ENCODE results near the gene CA11. TPM values are rescaled to one million over a fixed set of nuclear protein-coding genes. Genes with fewer than 3 reads are reported as not detected.

The CA11 gene
- total RNA-seq, 1 donor from 2014 or later, result 7.9 TPM

Other genes starting within 250 kb of the CA11 start
- gene GRWD1, start 200.2 kb downstream of the CA11 start, total RNA-seq, result 20.4 TPM
- gene KCNJ14, start 190.6 kb downstream of the CA11 start, total RNA-seq, result 3.7 TPM
- 87.2 TPM for gene CYTH2, start 176.8 kb downstream of the CA11 start, total RNA-seq
- 1.7 TPM for gene LMTK3, start 134.4 kb downstream of the CA11 start, total RNA-seq
- 43.0 TPM for gene SULT2B1, start 94.0 kb downstream of the CA11 start, total RNA-seq
- 3.9 TPM for gene SPACA4, start 39.4 kb downstream of the CA11 start, total RNA-seq
- gene FAM83E, start 31.1 kb downstream of the CA11 start, total RNA-seq, result 3.2 TPM
- 2,346 TPM for gene RPL18, start 27.0 kb downstream of the CA11 start, total RNA-seq
- gene SPHK2, start 26.7 kb downstream of the CA11 start, total RNA-seq, result 19.9 TPM
- gene DBP, start 8.8 kb downstream of the CA11 start, total RNA-seq, result 4.9 TPM
- 0.98 TPM for gene NTN5, start 26.8 kb upstream of the CA11 start, total RNA-seq
- gene FUT2, start 49.8 kb upstream of the CA11 start, total RNA-seq, result 6.1 TPM
- 3.4 TPM for gene MAMSTR, start 73.5 kb upstream of the CA11 start, total RNA-seq
- gene RASIP1, start 94.4 kb upstream of the CA11 start, total RNA-seq, result 31.2 TPM
- gene IZUMO1, start 100.7 kb upstream of the CA11 start, total RNA-seq, result 2.2 TPM
- gene FUT1, start 106.5 kb upstream of the CA11 start, total RNA-seq, result 6.4 TPM
- not detected for gene FGF21, start 109.3 kb upstream of the CA11 start, total RNA-seq
- gene BCAT2, start 164.8 kb upstream of the CA11 start, total RNA-seq, result 41.5 TPM
- gene HSD17B14, start 190.3 kb upstream of the CA11 start, total RNA-seq, result 19.2 TPM
- 37.1 TPM for gene PLEKHA4, start 222.4 kb upstream of the CA11 start, total RNA-seq
- gene PPP1R15A, start 226.2 kb upstream of the CA11 start, total RNA-seq, result 52.1 TPM

Measured in vagina (tissue), 1 donor.